GM19035 (cell line): ENCODE data around the gene FBXL7.

Experiments
- ATAC-seq: cut with Tn5 transposase; IDR thresholded peaks from one replicate; pipeline ENCODE4 v1.9.1; 2021; ENCODE audit not compliant: unreplicated experiment

Gene FBXL7

DNA sequence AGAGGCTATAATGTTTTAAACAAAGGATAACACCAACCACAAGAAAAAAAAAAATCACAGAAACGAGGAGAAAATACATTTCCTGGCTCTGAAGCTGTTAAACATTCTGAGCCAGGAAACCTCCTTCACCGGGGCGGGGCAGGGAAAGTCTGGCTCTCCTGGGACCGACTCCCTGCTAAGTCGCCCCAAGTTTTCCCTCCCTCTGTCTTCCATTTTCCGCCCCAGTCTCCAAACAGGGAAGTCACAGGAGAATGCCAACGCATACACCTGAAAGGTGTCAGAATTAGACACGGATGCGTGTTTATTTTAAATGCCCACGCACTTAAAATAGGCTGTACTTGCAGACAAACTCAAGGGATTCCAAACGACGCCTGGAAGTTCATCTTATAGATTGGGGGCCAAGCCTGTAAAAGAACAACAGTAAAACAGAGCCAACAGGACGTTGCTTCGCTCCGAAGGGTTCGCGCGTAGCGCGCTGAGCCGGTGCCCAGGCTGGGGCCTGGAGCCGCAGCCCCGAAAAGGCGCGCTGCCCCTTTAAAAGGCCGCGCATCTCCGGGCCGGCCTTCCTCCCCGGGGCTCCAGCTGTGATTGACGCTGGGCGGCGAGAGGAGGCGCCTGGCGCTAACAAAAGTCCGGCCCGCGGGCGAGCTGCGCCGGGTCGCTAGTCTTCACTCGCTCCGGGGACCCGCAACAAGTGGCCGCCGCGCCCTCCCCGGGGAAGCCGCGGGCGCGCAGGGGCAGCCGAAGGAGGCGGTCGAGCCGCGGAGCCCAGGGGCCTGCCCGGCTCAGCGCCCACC lies at the start of gene FBXL7:
FBXL7 (plus strand) TSS at position 653 of the 797 bp plus-strand sequence.
- ATAC-seq = no peak

DNA sequence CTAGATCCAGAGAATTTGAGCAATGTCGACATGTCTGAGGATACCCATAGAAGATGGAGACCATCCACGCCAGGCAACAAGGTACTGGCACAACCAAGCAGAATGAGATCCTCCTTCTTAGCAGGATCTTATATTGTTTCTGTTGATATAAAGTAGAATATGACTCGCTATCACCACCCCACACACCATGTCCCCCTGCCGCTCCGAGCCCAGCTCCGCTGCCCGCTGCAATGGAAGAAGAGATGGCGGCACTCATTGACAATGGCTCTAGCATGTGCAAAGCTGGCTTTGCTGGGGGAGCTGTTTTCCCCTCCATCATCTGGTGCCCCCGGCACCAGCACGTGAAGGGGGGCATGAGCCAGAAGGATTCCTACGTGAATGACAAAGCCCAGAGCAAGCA lies 49.5 kb upstream of the FBXL7 start:
- ATAC-seq = no peak

DNA sequence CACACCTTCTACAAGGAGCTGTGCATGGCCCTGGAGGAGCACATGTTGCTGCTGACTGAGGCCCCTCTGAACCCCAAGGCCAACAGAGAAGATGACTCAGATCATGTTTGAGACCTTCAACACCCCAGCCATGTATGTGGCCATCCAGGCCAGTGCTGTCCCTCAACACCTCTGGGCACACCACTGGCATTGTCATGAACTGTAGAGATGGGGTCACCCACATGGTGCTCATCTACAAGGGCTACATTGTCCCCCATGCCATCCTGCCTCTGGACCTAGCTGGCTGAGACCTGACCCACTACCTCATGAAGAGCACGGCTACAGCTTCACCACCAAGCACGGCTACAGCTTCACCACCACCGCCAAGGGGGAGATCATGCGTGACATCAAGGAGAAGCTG lies 49.0 kb upstream of the FBXL7 start:
- no peak for ATAC-seq

DNA sequence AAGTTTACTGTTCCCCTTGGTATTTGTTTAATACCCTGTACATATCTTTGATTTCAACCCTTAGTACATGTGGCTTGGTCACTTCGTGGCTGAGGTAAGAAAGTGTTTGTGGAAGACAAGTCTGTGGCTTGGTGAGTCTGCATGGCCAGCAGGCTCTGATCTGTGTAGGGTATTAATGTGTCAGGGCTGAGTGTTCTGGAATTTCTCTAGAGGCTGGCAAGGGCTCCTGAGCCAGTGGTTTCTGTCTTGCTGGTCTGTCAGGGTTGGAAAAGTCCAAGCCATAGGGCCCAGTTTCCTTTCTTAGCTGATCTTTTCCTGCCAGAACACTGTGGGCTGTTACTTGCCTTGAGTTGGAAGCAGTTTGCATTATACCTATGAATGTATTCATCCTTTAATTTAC lies 48.0 kb upstream of the FBXL7 start:
- ATAC-seq = no peak

DNA sequence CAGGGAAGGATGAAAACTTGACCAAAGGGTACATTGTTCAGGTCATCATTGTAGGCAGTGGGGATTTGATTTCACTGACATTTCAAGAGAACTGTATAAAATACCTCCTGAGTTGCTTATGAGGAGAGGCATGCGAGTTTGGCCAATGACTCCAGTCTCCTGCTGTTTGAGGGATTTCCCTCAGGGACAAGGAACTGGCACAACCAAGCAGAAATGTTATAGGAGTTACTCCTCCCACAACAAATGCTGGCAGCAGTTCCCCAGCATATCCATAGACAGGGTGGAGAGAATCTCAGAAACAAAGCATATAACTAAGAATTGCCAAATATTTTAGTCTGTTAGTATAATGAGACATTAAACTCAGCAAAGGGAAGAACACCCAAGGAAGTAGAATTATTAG lies 47.2 kb upstream of the FBXL7 start:
- ATAC-seq = no peak

DNA sequence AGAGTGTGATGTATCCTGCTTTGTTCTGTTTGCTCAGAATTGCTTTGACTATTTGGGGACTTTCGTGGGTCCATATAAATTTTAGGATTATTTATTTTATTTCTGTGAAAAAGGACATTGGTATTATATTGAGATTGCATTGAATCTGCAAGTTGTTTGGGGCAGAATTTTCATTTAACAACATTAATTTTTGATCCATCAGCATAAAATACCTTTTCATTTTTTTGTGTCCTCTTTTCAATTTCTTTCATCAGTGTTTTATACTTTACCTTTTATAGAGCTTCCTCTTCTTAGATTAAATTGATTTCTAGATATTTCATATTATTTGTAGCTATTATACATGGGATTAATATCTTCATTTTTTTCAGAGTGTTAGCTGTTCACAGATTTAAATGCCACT lies 40.8 kb upstream of the FBXL7 start:
- no peak for ATAC-seq

DNA sequence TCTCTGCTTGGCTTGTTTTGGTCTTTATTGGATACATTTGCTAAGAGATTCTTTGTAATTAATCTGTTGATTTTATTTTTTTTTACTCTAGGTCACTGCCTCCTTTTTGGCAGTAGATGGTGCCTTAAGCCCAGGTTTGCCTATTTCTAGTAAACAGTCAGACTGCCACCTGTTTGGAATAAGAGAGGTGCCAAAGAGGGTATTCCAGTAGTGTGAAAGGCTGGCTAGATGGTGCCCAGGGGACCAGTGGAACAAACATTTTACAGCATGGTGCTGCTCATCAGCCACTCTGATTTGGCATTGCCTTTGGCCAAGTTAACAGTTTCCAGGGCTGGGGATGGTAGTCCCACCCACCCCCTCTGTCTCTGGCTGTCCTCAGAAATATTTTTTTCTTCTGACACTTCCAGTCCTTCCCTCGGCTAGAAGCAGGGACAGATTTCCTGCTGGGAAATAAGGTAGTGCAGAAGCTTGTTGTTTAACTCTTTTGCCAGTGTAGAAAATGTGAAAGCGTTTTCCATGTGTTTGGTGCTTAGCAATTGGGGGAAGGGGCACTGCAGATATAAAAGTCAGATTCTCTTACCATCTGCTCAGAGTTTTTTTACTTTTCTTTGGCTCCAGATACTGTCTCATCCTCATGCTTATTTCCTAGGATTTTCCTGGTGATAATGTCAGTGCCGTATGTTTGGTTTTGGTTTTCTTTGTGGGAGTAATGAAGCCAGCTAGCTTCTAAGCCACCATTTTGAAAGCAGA lies 36.6 kb upstream of the FBXL7 start:
- no peak for ATAC-seq

DNA sequence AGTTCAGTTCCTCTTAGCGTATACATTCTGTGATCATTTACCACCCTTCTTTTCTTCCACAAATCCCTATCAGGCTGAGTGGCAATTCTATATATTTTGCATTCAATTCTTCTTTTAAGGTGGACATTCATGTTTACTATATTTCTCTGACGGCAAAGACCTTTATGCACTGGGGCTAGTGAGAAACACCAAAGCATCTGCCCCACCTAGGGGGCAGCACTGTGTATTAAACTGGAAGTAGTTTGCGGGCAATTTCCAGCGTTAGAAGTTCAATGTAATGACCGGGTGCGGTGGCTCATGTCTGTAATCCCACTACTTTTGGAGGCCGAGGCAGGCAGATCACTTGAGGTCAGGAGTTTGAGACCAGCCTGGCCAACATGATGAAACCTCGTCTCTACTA lies 27.9 kb upstream of the FBXL7 start:
- no peak for ATAC-seq

DNA sequence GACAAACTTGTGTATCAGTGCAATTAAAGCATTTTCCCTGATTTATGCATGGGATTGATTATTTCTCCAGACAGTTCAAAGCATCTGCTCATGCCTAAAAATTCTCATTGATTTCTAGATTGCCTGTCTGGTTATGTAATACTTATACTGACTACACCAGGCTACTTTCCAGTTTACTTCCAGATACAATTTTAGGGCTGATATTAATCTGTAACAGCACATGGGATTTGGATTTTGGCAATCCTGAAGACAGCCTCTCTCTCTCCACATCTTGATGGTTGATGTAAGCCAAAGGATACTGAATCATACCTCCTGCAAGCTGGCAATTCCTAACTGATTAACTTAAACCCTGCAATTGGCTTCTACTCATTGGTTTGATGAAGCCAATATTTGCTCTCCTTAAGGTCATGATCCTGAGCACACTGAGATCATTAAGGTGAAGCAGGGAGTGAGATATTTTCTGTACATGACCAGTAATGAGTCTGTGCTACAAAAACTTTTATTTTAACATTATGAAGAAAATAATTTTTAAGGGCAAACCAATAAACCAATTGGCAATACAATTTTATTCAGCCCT lies 25.7 kb upstream of the FBXL7 start:
- no peak for ATAC-seq

DNA sequence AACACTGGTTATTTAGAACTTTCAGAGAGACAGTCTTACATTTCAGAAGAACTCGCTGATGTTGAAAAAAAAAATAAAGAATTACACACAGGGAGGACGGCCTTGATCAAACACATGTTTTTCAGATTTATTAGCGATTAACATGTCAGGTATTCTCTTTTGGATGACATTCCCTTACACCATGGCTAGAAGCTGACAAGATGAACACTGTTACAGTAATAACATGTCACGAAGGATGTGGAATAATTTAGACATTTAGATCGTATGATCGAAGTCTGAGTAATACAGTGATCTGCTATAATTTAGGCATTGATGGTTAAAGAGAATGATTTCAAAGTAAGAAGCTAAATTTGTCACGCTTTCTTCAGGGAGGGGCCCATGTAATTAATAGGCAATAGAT lies 24.6 kb upstream of the FBXL7 start:
- ATAC-seq = no peak

DNA sequence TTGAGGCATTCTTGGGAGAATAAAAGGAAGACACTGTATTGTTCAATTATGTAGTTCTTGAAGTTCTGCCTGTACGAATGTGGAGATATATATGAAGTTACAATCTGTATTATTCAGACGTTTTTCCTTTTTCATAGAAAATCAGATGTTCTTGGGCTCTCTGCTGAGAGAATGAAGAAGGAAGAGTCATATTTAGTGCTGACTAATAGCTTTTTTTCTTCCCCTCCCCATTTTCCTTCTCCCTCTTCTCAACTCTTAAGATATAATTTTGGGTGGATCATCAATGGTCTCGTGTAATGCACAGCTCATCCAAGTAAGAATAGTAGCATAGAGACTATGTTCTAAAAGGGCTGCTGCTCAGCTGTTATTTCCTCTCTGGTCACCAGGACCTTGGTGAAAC lies 23.0 kb upstream of the FBXL7 start:
- ATAC-seq = no peak

DNA sequence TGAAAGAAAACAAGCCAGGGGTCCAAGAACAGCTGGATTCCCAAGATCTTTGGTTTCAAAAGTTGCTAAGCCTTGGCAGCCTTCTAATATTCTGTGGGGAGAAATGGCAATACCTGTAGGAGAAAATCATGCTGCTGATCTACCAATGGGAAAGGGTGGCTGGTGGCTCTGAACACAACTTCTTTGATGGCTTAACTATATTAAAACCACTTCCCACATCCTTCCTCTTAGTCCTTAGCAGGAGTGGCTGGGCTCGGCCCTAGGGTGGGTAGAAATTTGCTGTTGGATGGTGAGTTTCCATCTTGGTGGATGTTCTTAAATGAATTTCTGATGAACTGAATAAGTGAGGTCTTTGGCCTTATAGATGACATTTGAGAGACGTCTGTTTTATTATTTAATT lies 19.5 kb upstream of the FBXL7 start:
- no peak for ATAC-seq

DNA sequence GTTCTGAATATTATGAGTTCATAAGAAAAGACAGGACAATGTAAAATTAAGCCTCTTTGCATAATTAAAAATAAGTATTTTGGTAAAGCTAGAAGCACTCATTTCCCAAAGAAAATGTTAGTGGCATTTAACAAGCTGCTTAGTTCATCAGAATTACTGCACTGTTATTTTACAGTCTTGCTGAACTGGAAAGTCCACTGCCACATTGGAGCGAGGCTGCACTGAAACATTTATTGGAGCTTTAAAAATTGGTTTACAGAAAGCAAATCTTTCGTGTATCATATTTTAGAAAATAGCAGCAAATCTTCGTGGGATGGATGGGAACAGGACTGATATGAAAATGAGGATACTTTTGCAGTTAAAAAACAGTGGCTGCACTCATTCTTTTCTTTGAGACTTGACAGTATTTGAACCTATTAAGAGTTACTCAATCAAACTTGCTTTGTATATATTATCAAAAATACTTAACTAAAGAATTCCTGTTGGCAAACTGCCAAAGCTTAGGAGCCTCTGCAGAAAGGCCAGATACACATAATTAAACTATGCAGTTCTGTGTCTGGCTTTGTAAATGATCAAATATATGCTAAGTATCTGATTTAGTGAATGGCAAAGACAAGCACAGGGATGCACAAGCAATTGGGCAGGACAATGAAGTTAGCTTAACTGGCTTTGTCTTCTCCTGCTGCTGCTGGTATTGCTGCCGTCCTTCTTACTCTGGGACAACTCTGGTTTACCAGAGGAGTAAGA lies 16.5 kb upstream of the FBXL7 start:
- no peak for ATAC-seq

DNA sequence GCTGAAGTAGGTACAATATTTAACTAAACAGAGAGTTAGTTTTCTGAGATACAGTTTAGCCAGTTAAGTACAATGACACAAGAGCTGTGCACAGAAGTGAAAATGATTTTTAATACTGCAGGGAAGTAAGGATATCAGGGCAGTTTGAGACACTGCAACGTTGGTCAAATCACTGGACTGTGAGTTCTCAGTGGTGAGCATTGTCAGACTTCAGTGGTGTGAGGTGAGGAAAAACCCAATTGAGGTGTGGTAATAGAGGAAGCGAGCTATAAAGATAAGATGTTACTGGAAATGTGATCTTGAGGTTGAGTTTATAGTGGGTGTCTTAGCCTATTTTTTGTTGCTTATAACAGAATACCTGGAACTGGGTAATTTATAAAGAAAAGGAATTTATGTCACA lies 12.8 kb upstream of the FBXL7 start:
- ATAC-seq = no peak

DNA sequence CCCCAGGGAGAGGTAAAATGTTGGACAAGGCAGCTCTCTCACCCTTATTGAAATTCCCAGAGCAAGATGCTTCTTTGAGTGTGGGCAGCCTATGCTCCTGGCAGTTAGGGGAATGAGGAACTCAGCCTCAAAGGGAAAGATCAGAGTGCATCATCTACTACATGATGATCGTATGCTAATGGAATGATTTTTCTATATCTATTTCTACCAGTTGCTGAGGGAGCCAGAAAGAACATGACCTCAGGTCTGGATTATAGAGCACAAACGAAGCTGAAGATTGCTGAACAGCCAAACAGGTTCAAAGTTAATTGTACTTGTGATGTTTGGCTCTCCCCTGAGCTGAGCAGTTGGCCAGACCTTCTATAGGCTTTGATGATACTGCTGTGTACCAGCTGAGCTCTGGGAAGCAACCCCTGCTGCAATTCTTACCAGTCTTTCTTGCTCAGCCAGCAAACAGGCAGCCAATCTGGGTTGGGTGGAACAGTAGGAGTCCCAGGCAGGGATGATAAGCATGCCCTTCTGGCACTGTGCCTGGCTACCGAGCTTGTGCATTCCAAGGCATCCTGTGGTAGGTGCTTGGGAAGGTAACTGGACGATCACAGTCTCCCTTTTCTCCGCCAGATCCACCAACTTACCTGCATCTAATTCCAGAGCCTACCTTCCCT lies 10.3 kb upstream of the FBXL7 start:
- ATAC-seq = no peak

DNA sequence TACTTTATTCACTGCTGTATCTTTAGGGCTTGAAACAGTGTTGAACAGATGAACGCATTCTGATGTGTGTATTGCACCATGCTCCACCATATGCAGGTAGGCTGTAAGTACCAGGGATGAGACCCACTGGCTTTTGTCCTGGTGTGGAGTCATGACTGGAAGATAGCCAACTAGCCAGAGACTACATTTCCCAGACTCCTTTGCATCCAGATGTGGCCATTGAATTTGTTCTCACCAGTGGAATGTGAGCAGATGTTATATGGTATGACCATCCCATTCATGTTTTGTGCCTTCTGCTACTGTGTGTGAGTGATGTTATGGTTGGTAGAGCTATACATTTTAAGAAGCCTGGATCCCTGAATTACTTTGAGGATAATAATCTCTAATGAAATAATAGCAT lies 7.4 kb upstream of the FBXL7 start:
- ATAC-seq = no peak

DNA sequence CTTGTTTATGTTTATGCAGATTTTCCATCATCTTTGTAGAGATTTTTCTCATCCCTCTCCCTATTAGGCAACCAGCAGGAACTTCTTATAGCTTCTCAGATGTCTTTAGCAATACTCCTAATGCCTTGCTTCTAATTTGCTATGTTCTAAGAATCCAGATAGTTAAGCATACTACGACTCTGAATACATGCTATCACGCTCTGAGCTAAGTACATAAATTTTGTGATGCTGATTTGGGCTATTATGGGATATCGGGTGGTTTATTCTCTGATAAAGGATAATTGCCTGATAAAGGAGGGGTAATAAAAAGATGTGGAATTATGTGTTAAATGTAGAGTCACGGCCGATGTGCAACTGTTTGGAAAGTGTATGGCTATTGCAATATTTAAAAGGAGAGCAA lies 6.5 kb upstream of the FBXL7 start:
- no peak for ATAC-seq

DNA sequence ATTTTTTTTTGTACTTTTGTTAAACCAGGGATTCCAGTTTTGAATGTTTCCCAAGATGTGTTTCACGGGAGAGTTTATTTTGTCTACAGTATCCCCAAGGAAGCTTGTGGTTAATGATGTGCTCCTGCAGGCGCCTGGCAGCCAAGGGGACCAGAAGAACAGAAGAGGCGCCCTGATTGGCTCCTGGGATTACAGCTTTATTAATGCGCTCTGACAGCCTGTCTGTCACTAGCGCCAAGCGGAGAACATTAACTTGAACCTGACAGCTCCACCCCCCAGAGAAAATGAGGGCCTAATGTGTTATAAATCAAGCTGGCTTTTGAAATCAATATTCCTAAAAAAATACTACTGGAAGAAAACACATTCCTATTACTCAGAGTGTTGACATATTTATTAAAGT lies 5.0 kb upstream of the FBXL7 start:
- no peak for ATAC-seq

DNA sequence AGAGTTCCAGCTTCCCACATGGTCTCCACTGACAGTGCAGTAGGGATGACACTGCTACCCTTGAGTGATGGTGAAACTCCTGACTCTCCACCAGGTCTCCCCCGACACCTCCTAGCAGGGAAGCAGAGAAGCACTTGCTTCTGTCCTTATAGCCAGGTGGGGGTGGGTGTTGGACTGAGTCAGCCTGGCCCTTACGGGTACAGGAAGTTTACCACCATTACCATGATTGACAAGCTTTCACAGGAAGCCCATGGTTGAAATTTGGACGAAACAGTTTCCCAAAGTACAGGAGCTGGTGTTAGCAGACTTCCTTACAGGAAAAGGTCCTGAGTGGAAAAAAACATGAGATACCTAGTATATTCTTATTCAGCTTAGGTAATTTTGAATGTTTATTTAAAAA lies 3.1 kb upstream of the FBXL7 start:
- no peak for ATAC-seq

DNA sequence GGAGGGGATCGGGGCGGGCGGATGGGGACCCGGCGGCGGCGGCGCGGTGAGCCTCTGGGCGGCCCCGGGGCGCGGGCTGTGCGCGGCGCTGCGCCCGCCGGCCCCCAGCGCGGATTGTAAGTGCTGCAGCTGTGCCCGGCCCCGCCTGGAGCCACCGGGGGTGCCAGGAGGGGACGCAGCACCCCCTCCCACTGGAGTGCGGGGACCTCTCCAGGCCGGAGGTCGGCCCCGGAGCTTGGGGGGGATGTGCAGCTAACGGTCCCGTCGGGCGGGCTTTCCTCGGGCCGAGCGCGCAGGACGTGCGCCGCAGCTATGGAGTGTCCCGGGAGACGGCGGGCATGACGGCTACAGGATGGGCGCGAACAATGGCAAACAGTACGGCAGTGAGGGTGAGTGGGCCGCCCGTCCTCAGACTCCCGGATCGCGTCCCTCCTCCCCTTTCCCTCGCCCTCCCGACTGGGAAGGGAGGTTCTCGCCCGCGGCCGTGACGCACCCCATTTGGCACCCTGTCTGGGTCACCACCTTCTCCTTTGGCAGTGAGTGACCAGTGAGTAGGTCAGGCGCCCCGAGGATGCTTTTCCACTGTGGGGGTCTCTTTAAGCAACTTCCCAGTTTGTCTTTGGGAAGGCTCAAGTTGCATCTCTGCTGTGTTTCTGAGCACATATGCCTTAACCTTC lies 483 bp downstream of the FBXL7 start:
- ATAC-seq = no peak
